HG03342 (cell line): Measurements from ENCODE around the gene TUSC2.

Experiments used
- ATAC-seq: cut with Tn5 transposase; IDR thresholded peaks from one replicate; pipeline ENCODE4 v1.9.1; 2021; ENCODE audit warnings: mild to moderate bottlenecking, moderate library complexity; ENCODE audit not compliant: unreplicated experiment

The TUSC2 gene

DNA sequence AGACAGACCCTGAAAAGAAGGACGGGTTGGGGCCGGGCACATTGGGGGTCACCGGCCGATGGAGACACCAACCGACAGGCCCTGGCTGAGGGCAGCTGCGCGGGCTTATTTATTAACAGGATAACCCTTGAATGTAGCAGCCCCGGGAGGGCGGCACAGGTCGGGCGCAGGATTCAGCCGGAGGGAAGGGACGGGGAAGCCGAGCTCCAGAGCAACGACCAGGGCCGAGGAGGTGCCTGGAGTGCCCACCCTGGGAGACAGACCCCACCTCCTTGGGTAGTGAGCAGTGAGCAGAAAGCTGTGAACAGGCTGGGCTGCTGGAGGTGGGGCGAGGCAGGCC lies 51.3 kb downstream of the TUSC2 start:
- no peak for ATAC-seq

DNA sequence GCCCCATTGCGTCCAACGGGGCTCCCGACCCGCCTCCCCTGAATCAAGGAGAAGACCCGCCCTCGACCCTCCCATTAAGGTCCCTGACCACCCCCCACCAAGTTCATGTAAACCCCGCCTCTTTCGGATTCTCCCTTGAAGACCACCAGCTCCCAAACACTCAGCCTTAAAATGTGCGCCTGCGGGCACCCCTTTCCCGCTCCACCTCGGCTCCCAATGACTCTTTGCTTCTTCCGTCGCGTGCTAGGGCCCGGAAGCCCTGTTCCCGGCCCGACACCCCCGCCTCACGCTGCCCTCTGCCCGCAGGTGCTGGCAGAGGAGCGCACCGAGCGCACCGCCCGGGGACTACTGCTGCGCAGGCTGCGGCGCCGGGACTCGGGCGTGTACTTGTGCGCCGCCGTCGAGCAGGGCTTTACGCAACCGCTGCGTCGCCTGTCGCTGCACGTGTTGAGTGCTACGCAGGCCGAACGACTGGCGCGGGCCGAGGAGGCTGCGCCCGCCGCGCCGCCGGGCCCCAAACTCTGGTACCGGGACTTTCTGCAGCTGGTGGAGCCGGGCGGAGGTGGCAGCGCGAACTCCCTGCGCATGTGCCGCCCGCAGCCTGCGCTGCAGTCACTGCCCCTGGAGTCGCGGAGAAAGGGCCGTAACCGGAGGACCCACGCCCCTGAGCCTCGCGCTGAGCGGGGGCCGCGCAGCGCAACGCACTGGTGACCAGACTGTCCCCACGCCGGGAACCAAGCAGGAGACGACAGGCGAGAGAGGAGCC lies 51.8 kb downstream of the TUSC2 start:
- ATAC-seq = no peak

DNA sequence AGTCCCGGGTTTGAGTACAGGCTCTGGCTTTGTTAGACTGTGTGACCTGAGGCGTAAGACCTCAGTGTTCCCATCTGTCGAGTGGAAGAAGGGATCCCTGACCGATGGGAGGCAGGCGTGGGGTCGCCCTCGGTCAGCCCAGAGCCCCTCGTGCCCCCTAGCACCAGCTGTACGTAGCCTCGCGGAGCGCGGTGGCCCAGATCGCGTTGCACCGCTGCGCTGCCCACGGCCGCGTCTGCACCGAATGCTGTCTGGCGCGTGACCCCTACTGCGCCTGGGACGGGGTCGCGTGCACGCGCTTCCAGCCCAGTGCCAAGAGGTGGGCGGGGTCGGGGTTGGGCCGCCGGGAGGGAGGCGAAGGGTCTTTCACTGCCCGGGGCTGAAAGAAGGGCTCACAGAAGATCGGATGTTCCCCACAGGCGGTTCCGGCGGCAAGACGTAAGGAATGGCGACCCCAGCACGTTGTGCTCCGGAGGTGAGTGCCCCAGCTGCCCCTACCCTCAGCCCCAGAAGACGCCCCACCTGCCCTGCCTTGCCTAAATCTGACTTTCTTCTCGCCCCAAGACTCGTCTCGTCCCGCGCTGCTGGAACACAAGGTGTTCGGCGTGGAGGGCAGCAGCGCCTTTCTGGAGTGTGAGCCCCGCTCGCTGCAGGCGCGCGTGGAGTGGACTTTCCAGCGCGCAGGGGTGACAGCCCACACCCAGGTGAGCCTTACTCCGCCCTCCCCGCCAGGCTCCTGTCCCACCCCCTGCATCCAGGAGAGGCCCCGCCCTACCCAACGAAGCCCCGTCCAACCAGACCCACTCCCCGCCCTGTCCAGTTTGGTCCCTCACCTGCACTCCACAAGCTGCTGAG lies 52.7 kb downstream of the TUSC2 start:
- no peak for ATAC-seq
